Fibroblast of lung (primary cell): ENCODE measurements around the gene RAG2. TPM values are rescaled to one million over a fixed set of nuclear protein-coding genes. Genes with fewer than 3 reads are reported as not detected.

ENCODE experiments used
- DNase-seq, 2 donors: peaks; one replicate each; pipeline versions ENCODE4 v3.0.0 to v3.0.0-alpha.2; 2010; ENCODE audit warnings: low read depth in 2 of 2
- H2AFZ ChIP-seq: 2 replicates; pipeline ENCODE4 v1.5.1; 2012; ENCODE audit warnings: low read length, control low read depth, inconsistent platforms
- H3K27ac ChIP-seq: 2 replicates; pipeline ENCODE4 v1.5.1; 2011; ENCODE audit warnings: low read length, control low read depth; ENCODE audit not compliant: insufficient read depth
- H3K27me3 ChIP-seq: 2 replicates; pipeline ENCODE4 v1.5.1; 2011; ENCODE audit warnings: mild to moderate bottlenecking, low read length; ENCODE audit not compliant: control insufficient read depth, insufficient read depth
- H3K36me3 ChIP-seq: 2 replicates; pipeline ENCODE4 v1.5.1; 2011; ENCODE audit warnings: low read length; ENCODE audit not compliant: control insufficient read depth, insufficient read depth
- H3K4me1 ChIP-seq: 2 replicates; pipeline ENCODE4 v1.5.1; 2011; ENCODE audit warnings: low read length; ENCODE audit not compliant: control insufficient read depth, insufficient read depth; ENCODE audit errors: extremely low read depth
- H3K4me2 ChIP-seq: 2 replicates; pipeline ENCODE4 v1.5.1; 2011; ENCODE audit warnings: low read length, control low read depth; ENCODE audit not compliant: insufficient read depth; ENCODE audit errors: extremely low read depth
- H3K4me3 ChIP-seq, 4 experiments: fragments of 200-600 bp in 1 of 4; sonication (generic) in 1 of 4; replicated peaks in 1 of 4; 2 replicates each; pipeline ENCODE4 v1.5.1; 2011 to 2016; ENCODE audit warnings: low read length in 4 of 4, low read depth in 3 of 4, mild to moderate bottlenecking in 3 of 4, control low read depth in 2 of 4, inconsistent platforms in 1 of 4, mixed read lengths in 1 of 4; ENCODE audit not compliant: insufficient read depth in 1 of 4; ENCODE audit errors: control extremely low read depth in 1 of 4
- H3K79me2 ChIP-seq: 2 replicates; pipeline ENCODE4 v1.5.1; 2012; ENCODE audit warnings: mild to moderate bottlenecking, low read length, inconsistent platforms; ENCODE audit not compliant: control insufficient read depth, insufficient read depth
- H3K9ac ChIP-seq: 2 replicates; pipeline ENCODE4 v1.5.1; 2011; ENCODE audit warnings: mild to moderate bottlenecking, low read length, control low read depth; ENCODE audit not compliant: insufficient read depth
- H3K9me3 ChIP-seq: 2 replicates; pipeline ENCODE4 v1.5.1; 2012; ENCODE audit warnings: low read depth, low read length; ENCODE audit not compliant: control insufficient read depth, insufficient read depth
- H4K20me1 ChIP-seq: 2 replicates; pipeline ENCODE4 v1.5.1; 2011; ENCODE audit warnings: low read length; ENCODE audit not compliant: control insufficient read depth, insufficient read depth; ENCODE audit errors: extremely low read depth
- EZH2 ChIP-seq: IDR thresholded peaks from 2 replicates; pipeline ENCODE4 v1.5.1; 2012; ENCODE audit warnings: low read length, control low read depth, mild to moderate bottlenecking; ENCODE audit errors: missing control alignments
- polyA plus RNA-seq, 2 donors: library from polyadenylated mRNA; depleted of rRNA in 1 of 2; stranded (reverse) in 1 of 2; unstranded in 1 of 2; fragments of >200 nt; gene quantifications; 2 replicates each; pipeline ENCODE4 v1.2.1, GENCODE V29; 2011 to 2012; ENCODE audit warnings: missing spikeins in 1 of 2
- total RNA-seq: library from RNA; depleted of rRNA; stranded (reverse); fragments of >200 nt; gene quantifications from 2 replicates; pipeline ENCODE4 v1.2.1, GENCODE V29; 2014
- TF ChIP-seq, protein P1 (sequence below), 2 donors: IDR thresholded peaks in 1 of 2; conservative IDR thresholded peaks in 1 of 2; 1 replicate in 1 of 2; 2 replicates in 1 of 2; pipeline ENCODE4 v1.5.1; 2011 to 2012; ENCODE audit warnings: low read length in 2 of 2, control low read depth in 1 of 2, inconsistent platforms in 1 of 2, low read depth in 1 of 2, mild to moderate bottlenecking in 1 of 2

Gene RAG2
- total and polyA plus RNA-seq, 2 donors (not counting 1 experiment from before 2014, with no cell fraction given): not detected

GRCh38 chr11:36609383-36609782, 11.3 kb upstream of the RAG2 start:
- no peaks in the 10 kb centered on the region for H3K36me3 ChIP-seq
- no peaks in the 10 kb centered on the region for H3K4me1 ChIP-seq
- TF ChIP-seq EZH2: no peak
- TF ChIP-seq, protein P1, sequence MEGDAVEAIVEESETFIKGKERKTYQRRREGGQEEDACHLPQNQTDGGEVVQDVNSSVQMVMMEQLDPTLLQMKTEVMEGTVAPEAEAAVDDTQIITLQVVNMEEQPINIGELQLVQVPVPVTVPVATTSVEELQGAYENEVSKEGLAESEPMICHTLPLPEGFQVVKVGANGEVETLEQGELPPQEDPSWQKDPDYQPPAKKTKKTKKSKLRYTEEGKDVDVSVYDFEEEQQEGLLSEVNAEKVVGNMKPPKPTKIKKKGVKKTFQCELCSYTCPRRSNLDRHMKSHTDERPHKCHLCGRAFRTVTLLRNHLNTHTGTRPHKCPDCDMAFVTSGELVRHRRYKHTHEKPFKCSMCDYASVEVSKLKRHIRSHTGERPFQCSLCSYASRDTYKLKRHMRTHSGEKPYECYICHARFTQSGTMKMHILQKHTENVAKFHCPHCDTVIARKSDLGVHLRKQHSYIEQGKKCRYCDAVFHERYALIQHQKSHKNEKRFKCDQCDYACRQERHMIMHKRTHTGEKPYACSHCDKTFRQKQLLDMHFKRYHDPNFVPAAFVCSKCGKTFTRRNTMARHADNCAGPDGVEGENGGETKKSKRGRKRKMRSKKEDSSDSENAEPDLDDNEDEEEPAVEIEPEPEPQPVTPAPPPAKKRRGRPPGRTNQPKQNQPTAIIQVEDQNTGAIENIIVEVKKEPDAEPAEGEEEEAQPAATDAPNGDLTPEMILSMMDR (conservative IDR thresholded peaks at IDR 0.05 in 1 of 2, IDR thresholded peaks at IDR 0.05 in 1 of 2; ENCODE audit: low read depth in 1 of 2, low read length in 2 of 2): no peak
- H4K20me1 ChIP-seq: no peaks in the 10 kb centered on the region
- no peak overlapping the region for H2AFZ ChIP-seq
- H3K27me3 ChIP-seq: no peaks in the 10 kb centered on the region
- no peaks in the 10 kb centered on the region for H3K79me2 ChIP-seq
- no peaks in the 10 kb centered on the region for H3K9me3 ChIP-seq
- H3K9ac ChIP-seq: no peak overlapping the region
- no peak overlapping the region for H3K4me2 ChIP-seq
- H3K27ac ChIP-seq: no peak overlapping the region
- no peak overlapping the region for H3K4me3 ChIP-seq
- no peak for DNase-seq

DNA sequence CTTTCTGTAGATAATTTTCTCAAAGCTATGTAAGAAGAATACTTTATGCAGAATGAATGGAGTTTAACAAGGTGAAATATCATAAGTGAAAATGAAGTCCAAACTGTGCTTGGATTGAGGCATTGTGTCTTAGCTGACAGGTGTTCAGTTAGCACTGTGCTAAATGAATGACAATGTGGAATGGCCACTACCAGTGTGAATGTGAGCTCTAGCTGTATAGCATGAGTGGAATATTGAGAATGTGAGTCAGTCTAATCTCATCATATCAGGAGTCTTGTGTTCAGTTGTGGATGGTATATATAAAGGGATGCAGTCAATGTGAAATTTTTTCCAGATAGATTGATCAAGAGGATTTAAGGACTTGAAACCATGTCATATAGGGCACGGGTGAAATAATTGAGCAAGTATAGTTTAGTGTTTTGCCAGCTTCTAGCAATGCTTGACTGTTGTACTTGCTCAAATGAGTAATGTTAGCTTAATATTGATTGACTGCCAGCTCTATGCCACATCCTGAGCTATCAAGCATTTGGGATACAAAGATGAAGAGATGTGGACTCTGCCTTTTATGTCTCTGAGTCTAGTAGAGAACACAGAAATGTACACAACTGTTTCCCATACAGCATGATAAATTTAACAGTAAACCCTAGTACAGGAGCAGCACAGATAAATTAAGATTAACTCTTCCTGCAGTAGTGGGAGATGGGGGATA, 10.6 kb upstream of the RAG2 start:
- H3K4me1 ChIP-seq: no peaks in the 10 kb centered on the region

More for the DNA sequence above, 10.6 kb upstream of the RAG2 start:
- H3K4me2 ChIP-seq: no peak overlapping the region
- H3K9ac ChIP-seq: no peak overlapping the region
- no peak overlapping the region for H3K4me3 ChIP-seq
- no peaks in the 10 kb centered on the region for H3K9me3 ChIP-seq
- H3K79me2 ChIP-seq: no peaks in the 10 kb centered on the region
- no peaks in the 10 kb centered on the region for H3K27me3 ChIP-seq
- no peak overlapping the region for H2AFZ ChIP-seq
- H4K20me1 ChIP-seq: no peaks in the 10 kb centered on the region
- no peak overlapping the region for H3K27ac ChIP-seq
- DNase-seq: no peak
- no peak for TF ChIP-seq EZH2
- TF ChIP-seq, protein P1 (conservative IDR thresholded peaks at IDR 0.05 in 1 of 2, IDR thresholded peaks at IDR 0.05 in 1 of 2; ENCODE audit: low read depth in 1 of 2, low read length in 2 of 2): no peak
- H3K36me3 ChIP-seq: no peaks in the 10 kb centered on the region
